Mammary epithelial cell (primary cell): ENCODE measurements around the gene ZSCAN5A.
"Not testable (repeated sequence)": the region's sequence is repeated elsewhere in the genome, so short reads cannot be mapped to it uniquely, and the experiment has no call there.

Experiments used
- EZH2 ChIP-seq: IDR thresholded peaks from 2 replicates; pipeline ENCODE4 v1.6.1; 2012; ENCODE audit warnings: low read length, inconsistent platforms, borderline replicate concordance
- TF ChIP-seq, protein P1 (sequence below), 2 donors: IDR thresholded peaks in 1 of 2; conservative IDR thresholded peaks in 1 of 2; 2 replicates each; pipeline ENCODE4 v1.5.1; 2011 to 2012; ENCODE audit warnings: inconsistent platforms in 2 of 2, low read length in 2 of 2, mild to moderate bottlenecking in 2 of 2, control low read depth in 1 of 2, low read depth in 1 of 2; ENCODE audit not compliant: insufficient read depth in 1 of 2; ENCODE audit errors: extremely low read depth in 1 of 2

DNA sequence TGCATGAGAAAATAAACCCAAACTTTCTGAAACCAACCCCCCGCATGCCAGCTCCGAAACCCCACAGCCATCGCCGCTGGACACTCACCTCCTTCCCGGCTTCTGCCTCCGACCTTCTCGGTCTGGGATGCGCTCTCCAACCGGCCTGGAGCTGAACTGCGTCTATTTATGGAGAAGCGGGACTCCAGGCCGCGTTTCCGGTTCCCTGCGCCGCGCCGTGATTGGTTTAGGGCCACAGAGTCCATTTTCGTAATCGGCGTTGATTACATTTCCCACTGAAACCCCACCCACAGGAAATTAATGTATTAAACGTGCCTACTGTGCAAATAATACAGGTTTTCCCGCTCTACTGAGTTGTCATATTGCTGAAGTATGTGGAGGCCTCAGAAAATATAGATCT is 117.0 kb downstream of the ZSCAN5A start, which contains the start of gene ZSCAN5B:
- TF ChIP-seq, protein P1, sequence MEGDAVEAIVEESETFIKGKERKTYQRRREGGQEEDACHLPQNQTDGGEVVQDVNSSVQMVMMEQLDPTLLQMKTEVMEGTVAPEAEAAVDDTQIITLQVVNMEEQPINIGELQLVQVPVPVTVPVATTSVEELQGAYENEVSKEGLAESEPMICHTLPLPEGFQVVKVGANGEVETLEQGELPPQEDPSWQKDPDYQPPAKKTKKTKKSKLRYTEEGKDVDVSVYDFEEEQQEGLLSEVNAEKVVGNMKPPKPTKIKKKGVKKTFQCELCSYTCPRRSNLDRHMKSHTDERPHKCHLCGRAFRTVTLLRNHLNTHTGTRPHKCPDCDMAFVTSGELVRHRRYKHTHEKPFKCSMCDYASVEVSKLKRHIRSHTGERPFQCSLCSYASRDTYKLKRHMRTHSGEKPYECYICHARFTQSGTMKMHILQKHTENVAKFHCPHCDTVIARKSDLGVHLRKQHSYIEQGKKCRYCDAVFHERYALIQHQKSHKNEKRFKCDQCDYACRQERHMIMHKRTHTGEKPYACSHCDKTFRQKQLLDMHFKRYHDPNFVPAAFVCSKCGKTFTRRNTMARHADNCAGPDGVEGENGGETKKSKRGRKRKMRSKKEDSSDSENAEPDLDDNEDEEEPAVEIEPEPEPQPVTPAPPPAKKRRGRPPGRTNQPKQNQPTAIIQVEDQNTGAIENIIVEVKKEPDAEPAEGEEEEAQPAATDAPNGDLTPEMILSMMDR (conservative IDR thresholded peaks at IDR 0.05 in 1 of 2, IDR thresholded peaks at IDR 0.05 in 1 of 2; ENCODE audit: extremely low read depth in 1 of 2, insufficient read depth in 1 of 2, low read depth in 1 of 2, low read length in 2 of 2), result not testable (repeated sequence)
- TF ChIP-seq EZH2, result not testable (repeated sequence)
